ENCODE results near the gene FBXO46.

The FBXO46 gene

DNA sequence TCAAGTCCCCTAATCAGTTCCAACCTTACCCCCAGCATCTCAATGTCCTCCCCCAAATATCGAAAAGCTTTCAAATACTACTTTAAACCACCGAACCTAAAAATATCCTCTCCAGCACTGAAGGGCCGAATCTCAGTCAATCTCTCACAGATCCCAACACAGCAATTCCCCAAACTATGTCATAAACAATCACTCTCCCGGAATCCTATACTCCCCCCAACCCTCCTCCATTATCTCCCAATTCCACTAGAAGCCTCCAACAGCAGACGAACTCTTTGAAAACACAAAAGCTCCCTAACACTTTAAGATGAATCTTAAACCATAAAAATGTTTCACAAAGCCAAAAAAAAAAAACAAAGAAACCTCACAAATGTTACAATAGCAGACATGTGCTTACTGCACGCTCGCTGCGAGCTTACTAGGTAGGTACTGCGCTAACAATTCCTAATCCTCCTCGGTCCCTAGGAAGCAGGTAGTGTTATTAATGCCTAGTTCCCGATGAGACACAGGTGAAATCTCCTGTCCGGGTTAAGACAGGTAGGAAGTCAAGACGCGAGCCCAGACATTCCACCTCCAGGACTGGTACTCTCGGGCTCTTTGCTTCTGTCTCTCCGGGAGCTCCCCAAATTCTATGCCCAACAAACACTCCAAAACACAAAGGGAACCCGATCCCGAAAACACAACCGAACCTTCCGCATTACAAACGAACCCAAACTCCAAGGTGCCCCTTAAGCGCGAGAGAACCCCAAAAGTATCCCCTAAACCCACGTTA is 14.2 kb downstream of the FBXO46 start (continued):
- TF ChIP-seq, protein P1, sequence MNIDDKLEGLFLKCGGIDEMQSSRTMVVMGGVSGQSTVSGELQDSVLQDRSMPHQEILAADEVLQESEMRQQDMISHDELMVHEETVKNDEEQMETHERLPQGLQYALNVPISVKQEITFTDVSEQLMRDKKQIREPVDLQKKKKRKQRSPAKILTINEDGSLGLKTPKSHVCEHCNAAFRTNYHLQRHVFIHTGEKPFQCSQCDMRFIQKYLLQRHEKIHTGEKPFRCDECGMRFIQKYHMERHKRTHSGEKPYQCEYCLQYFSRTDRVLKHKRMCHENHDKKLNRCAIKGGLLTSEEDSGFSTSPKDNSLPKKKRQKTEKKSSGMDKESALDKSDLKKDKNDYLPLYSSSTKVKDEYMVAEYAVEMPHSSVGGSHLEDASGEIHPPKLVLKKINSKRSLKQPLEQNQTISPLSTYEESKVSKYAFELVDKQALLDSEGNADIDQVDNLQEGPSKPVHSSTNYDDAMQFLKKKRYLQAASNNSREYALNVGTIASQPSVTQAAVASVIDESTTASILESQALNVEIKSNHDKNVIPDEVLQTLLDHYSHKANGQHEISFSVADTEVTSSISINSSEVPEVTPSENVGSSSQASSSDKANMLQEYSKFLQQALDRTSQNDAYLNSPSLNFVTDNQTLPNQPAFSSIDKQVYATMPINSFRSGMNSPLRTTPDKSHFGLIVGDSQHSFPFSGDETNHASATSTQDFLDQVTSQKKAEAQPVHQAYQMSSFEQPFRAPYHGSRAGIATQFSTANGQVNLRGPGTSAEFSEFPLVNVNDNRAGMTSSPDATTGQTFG (tag by site-specific recombination; IDR thresholded peaks at IDR 0.05; ENCODE audit: borderline replicate concordance), result no peak
- TF ChIP-seq, protein P2, sequence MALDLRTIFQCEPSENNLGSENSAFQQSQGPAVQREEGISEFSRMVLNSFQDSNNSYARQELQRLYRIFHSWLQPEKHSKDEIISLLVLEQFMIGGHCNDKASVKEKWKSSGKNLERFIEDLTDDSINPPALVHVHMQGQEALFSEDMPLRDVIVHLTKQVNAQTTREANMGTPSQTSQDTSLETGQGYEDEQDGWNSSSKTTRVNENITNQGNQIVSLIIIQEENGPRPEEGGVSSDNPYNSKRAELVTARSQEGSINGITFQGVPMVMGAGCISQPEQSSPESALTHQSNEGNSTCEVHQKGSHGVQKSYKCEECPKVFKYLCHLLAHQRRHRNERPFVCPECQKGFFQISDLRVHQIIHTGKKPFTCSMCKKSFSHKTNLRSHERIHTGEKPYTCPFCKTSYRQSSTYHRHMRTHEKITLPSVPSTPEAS (tag by site-specific recombination; IDR thresholded peaks at IDR 0.05), result 0 out of 2 replicates have a peak, but pooled peaks have one; percentile 14
- no peak for TF ChIP-seq GLI2 (tag by site-specific recombination; IDR thresholded peaks at IDR 0.05; ENCODE audit: borderline replicate concordance, low read depth)
- TF ChIP-seq, protein P3, sequence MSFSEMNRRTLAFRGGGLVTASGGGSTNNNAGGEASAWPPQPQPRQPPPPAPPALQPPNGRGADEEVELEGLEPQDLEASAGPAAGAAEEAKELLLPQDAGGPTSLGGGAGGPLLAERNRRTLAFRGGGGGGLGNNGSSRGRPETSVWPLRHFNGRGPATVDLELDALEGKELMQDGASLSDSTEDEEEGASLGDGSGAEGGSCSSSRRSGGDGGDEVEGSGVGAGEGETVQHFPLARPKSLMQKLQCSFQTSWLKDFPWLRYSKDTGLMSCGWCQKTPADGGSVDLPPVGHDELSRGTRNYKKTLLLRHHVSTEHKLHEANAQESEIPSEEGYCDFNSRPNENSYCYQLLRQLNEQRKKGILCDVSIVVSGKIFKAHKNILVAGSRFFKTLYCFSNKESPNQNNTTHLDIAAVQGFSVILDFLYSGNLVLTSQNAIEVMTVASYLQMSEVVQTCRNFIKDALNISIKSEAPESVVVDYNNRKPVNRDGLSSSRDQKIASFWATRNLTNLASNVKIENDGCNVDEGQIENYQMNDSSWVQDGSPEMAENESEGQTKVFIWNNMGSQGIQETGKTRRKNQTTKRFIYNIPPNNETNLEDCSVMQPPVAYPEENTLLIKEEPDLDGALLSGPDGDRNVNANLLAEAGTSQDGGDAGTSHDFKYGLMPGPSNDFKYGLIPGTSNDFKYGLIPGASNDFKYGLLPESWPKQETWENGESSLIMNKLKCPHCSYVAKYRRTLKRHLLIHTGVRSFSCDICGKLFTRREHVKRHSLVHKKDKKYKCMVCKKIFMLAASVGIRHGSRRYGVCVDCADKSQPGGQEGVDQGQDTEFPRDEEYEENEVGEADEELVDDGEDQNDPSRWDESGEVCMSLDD (tag by site-specific recombination; IDR thresholded peaks at IDR 0.05), result peak; percentile 100; the same call in 1 of the 2 replicates
- TF ChIP-seq SCRT1 (tag by site-specific recombination; IDR thresholded peaks at IDR 0.05; ENCODE audit: borderline replicate concordance), result 0 out of 2 replicates have a peak, but pooled peaks have one; percentile 19
- TF ChIP-seq, protein P4, sequence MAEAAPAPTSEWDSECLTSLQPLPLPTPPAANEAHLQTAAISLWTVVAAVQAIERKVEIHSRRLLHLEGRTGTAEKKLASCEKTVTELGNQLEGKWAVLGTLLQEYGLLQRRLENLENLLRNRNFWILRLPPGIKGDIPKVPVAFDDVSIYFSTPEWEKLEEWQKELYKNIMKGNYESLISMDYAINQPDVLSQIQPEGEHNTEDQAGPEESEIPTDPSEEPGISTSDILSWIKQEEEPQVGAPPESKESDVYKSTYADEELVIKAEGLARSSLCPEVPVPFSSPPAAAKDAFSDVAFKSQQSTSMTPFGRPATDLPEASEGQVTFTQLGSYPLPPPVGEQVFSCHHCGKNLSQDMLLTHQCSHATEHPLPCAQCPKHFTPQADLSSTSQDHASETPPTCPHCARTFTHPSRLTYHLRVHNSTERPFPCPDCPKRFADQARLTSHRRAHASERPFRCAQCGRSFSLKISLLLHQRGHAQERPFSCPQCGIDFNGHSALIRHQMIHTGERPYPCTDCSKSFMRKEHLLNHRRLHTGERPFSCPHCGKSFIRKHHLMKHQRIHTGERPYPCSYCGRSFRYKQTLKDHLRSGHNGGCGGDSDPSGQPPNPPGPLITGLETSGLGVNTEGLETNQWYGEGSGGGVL (tag by site-specific recombination; IDR thresholded peaks at IDR 0.05), result peak; percentile 19
- TF ChIP-seq ZNF585B (tag by site-specific recombination; IDR thresholded peaks at IDR 0.05), result no peak
- TF ChIP-seq HOXC10 (CRISPR knock-in tag; IDR thresholded peaks at IDR 0.05), result no peak
- TF ChIP-seq KLF7 (tag by site-specific recombination; IDR thresholded peaks at IDR 0.05; ENCODE audit: borderline replicate concordance), result no peak
- TF ChIP-seq, protein P5, sequence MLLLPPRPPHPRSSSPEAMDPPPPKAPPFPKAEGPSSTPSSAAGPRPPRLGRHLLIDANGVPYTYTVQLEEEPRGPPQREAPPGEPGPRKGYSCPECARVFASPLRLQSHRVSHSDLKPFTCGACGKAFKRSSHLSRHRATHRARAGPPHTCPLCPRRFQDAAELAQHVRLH (tag by site-specific recombination; IDR thresholded peaks at IDR 0.05), result no peak
- TF ChIP-seq ZNF843 (tag by site-specific recombination; IDR thresholded peaks at IDR 0.05), result 0 out of 2 replicates have a peak, but pooled peaks have one; percentile 12
- no peak for TF ChIP-seq ZNF140 (tag by site-specific recombination; IDR thresholded peaks at IDR 0.05)
- TF ChIP-seq, protein P6, sequence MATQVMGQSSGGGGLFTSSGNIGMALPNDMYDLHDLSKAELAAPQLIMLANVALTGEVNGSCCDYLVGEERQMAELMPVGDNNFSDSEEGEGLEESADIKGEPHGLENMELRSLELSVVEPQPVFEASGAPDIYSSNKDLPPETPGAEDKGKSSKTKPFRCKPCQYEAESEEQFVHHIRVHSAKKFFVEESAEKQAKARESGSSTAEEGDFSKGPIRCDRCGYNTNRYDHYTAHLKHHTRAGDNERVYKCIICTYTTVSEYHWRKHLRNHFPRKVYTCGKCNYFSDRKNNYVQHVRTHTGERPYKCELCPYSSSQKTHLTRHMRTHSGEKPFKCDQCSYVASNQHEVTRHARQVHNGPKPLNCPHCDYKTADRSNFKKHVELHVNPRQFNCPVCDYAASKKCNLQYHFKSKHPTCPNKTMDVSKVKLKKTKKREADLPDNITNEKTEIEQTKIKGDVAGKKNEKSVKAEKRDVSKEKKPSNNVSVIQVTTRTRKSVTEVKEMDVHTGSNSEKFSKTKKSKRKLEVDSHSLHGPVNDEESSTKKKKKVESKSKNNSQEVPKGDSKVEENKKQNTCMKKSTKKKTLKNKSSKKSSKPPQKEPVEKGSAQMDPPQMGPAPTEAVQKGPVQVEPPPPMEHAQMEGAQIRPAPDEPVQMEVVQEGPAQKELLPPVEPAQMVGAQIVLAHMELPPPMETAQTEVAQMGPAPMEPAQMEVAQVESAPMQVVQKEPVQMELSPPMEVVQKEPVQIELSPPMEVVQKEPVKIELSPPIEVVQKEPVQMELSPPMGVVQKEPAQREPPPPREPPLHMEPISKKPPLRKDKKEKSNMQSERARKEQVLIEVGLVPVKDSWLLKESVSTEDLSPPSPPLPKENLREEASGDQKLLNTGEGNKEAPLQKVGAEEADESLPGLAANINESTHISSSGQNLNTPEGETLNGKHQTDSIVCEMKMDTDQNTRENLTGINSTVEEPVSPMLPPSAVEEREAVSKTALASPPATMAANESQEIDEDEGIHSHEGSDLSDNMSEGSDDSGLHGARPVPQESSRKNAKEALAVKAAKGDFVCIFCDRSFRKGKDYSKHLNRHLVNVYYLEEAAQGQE (tag by site-specific recombination; IDR thresholded peaks at IDR 0.05), result no peak
- TF ChIP-seq SP3 (tag by site-specific recombination; IDR thresholded peaks at IDR 0.05), result no peak
- TF ChIP-seq RBAK (tag by site-specific recombination; IDR thresholded peaks at IDR 0.05), result no peak
- TF ChIP-seq ZNF18 (tag by site-specific recombination; IDR thresholded peaks at IDR 0.05), result no peak
- TF ChIP-seq ATF2 (tag by site-specific recombination; IDR thresholded peaks at IDR 0.05; ENCODE audit: low read depth), result no peak
- TF ChIP-seq ZBTB1 (tag by site-specific recombination; IDR thresholded peaks at IDR 0.05), result no peak
- TF ChIP-seq ZNF561 (tag by site-specific recombination; IDR thresholded peaks at IDR 0.05; ENCODE audit: borderline replicate concordance), result no peak
- no peak for TF ChIP-seq ZNF324 (tag by site-specific recombination; IDR thresholded peaks at IDR 0.05)
- no peak for TF ChIP-seq EGR2 (tag by site-specific recombination; IDR thresholded peaks at IDR 0.05; ENCODE audit: low read depth)

All from HEK293 (cell line).